Measurements from ENCODE around the gene DOK7. TPM values are rescaled to one million over a fixed set of nuclear protein-coding genes. Genes with fewer than 3 reads are reported as not detected.

Gene DOK7
- total RNA-seq, 1 experiment from 2014 or later = 9.6 TPM

GRCh38 chr4:3477750-3478430 is 14.8 kb downstream of the DOK7 start:
- DNase-seq = peak; percentile 63 to 66
- no peaks in the 10 kb centered on the region for H3K27me3 ChIP-seq
- H3K27ac ChIP-seq = peak overlapping the region; percentile 45; the same call in 1 of the 2 replicates
- H3K4me1 ChIP-seq = peaks cover 57% of the 10 kb centered on the region
- no peaks in the 10 kb centered on the region for H3K9me3 ChIP-seq (replicated peaks)
- H3K36me3 ChIP-seq = no peaks in the 10 kb centered on the region
- no peak overlapping the region for H3K4me3 ChIP-seq

- DNase-seq = peak; percentile 57 to 71
- Histone ChIP-seq H3K27ac (peak overlapping the region; percentile 45; the same call in 1 of the 2 replicates), H3K36me3 (no peaks in the 10 kb centered on the region), H3K4me1 (peaks cover 61% of the 10 kb centered on the region), H3K9me3 (replicated peaks) (no peaks in the 10 kb centered on the region), H3K4me3 (no peak overlapping the region), H3K27me3 (no peaks in the 10 kb centered on the region)
Measured at GRCh38 chr4:3478446-3479357, 15.6 kb downstream of the DOK7 start.

GRCh38 chr4:3479358-3480101 is 16.4 kb downstream of the DOK7 start:
- Histone ChIP-seq H3K27me3 (no peaks in the 10 kb centered on the region), H3K4me3 (no peak overlapping the region), H3K9me3 (replicated peaks) (no peaks in the 10 kb centered on the region), H3K27ac (no peak overlapping the region; the same call in 1 of the 2 replicates), H3K36me3 (no peaks in the 10 kb centered on the region), H3K4me1 (peaks cover 69% of the 10 kb centered on the region)
- no peak for DNase-seq

GRCh38 chr4:3480528-3481112 is 17.5 kb downstream of the DOK7 start:
- Histone ChIP-seq H3K4me1 (peaks cover 76% of the 10 kb centered on the region), H3K27ac (no peak overlapping the region), H3K27me3 (no peaks in the 10 kb centered on the region), H3K9me3 (replicated peaks) (no peaks in the 10 kb centered on the region), H3K36me3 (no peaks in the 10 kb centered on the region), H3K4me3 (no peak overlapping the region)
- peak; percentile 84 to 91 for DNase-seq

- Histone ChIP-seq H3K4me3 (no peak overlapping the region), H3K9me3 (replicated peaks) (no peaks in the 10 kb centered on the region), H3K36me3 (no peaks in the 10 kb centered on the region), H3K27ac (no peak overlapping the region), H3K27me3 (no peaks in the 10 kb centered on the region), H3K4me1 (peaks cover 81% of the 10 kb centered on the region)
- DNase-seq = no peak
Measured at GRCh38 chr4:3481113-3481531, 18.0 kb downstream of the DOK7 start.

- no peaks in the 10 kb centered on the region for H3K9me3 ChIP-seq (replicated peaks)
- no peaks in the 10 kb centered on the region for H3K36me3 ChIP-seq
- peaks cover 85% of the 10 kb centered on the region for H3K4me1 ChIP-seq
- H3K27ac ChIP-seq = no peak overlapping the region
- no peaks in the 10 kb centered on the region for H3K27me3 ChIP-seq
- no peak for DNase-seq
- H3K4me3 ChIP-seq = no peak overlapping the region
Measured at GRCh38 chr4:3481783-3482393, 18.8 kb downstream of the DOK7 start.

GRCh38 chr4:3482707-3483106 is 19.6 kb downstream of the DOK7 start:
- Histone ChIP-seq H3K9me3 (replicated peaks) (no peaks in the 10 kb centered on the region), H3K27me3 (no peaks in the 10 kb centered on the region), H3K4me1 (peaks cover 83% of the 10 kb centered on the region), H3K4me3 (no peak overlapping the region), H3K27ac (no peak overlapping the region), H3K36me3 (no peaks in the 10 kb centered on the region)
- no peak for DNase-seq

- Histone ChIP-seq H3K36me3 (no peaks in the 10 kb centered on the region), H3K4me1 (peaks cover 75% of the 10 kb centered on the region), H3K9me3 (replicated peaks) (no peaks in the 10 kb centered on the region), H3K27ac (peak overlapping the region; percentile 40), H3K4me3 (no peak overlapping the region), H3K27me3 (no peaks in the 10 kb centered on the region)
- DNase-seq = peak; percentile 90 to 92
Measured at GRCh38 chr4:3483471-3483921, 20.4 kb downstream of the DOK7 start.

GRCh38 chr4:3484057-3484973 is 21.2 kb downstream of the DOK7 start:
- Histone ChIP-seq H3K27ac (peak overlapping the region; percentile 24), H3K9me3 (replicated peaks) (no peaks in the 10 kb centered on the region), H3K27me3 (no peaks in the 10 kb centered on the region), H3K4me3 (no peak overlapping the region), H3K36me3 (no peaks in the 10 kb centered on the region), H3K4me1 (peaks cover 67% of the 10 kb centered on the region)
- no peak for DNase-seq

GRCh38 chr4:3485011-3485791 is 22.1 kb downstream of the DOK7 start:
- H3K4me3 ChIP-seq = no peak overlapping the region
- peaks cover 60% of the 10 kb centered on the region for H3K4me1 ChIP-seq
- H3K36me3 ChIP-seq = no peaks in the 10 kb centered on the region
- H3K27ac ChIP-seq = no peak overlapping the region
- no peaks in the 10 kb centered on the region for H3K27me3 ChIP-seq
- H3K9me3 ChIP-seq (replicated peaks) = no peaks in the 10 kb centered on the region
- DNase-seq = no peak

- peaks cover 55% of the 10 kb centered on the region for H3K4me1 ChIP-seq
- no peak for DNase-seq
- no peaks in the 10 kb centered on the region for H3K27me3 ChIP-seq
- H3K27ac ChIP-seq = no peak overlapping the region
- H3K36me3 ChIP-seq = no peaks in the 10 kb centered on the region; the same call in 1 of the 2 replicates
- H3K9me3 ChIP-seq (replicated peaks) = no peaks in the 10 kb centered on the region
- no peak overlapping the region for H3K4me3 ChIP-seq
Measured at GRCh38 chr4:3485886-3486540, 22.9 kb downstream of the DOK7 start.

Measured in SJCRH30 (cell line).